Germinal center (tissue), 1 donor: ENCODE measurements around the gene CHMP3.

Experiments
- DNase-seq: peaks from one replicate; pipeline ENCODE4 v3.0.0; 2012; ENCODE audit warnings: mixed read lengths, low spot score

The CHMP3 gene

DNA sequence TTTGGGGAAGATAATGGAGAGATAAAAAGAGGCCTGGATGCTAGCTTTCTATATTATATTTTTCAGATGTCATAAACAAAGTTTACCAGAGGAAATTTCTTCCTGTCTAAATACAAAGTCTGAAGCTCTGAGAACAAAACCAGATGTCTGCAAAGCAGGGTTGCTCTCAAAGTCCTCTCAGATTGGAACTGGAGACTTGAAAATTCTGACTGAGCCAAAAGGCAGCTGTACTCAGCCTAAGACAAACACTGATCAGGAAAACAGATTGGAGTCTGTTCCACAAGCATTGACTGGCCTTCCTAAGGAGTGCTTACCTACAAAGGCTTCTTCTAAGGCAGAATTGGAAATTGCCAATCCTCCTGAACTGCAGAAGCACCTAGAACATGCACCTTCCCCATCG, 96.9 kb downstream of the CHMP3 start:
- no peak for DNase-seq

- DNase-seq = no peak
These were observed 98.6 kb downstream of the CHMP3 start for GRCh38 chr2:86464652-86465051.

- DNase-seq = no peak
These were observed 102.0 kb downstream of the CHMP3 start for GRCh38 chr2:86461042-86461743.

GRCh38 chr2:86455181-86455580, 108.1 kb downstream of the CHMP3 start:
- no peak for DNase-seq

DNA sequence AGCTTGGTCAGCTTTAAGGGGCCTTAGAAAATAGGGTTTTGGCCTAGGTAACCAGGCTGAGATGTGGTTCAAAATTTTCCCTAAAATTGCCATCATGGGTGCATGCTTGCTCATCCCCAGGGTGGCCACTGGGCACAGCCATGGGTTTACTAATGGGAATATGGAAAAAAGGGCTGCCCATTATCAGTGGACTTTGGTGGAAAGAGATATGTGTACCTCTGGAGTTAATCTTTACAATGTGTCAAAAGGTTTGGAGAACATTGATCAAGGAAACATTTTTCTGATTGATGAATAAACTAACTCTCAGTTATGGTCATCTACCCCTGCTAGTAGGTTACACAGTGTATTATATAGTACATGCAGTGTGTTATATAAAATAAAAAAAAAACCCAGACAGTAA, 109.0 kb downstream of the CHMP3 start:
- no peak for DNase-seq

GRCh38 chr2:86453836-86454235, 109.4 kb downstream of the CHMP3 start:
- no peak for DNase-seq
